HFF-Myc (cell line): Measurements from ENCODE around the gene FBXO7.

Experiments
- DNase-seq: peaks from one replicate; pipeline ENCODE4 v3.0.0-alpha.2; 2011; ENCODE audit warnings: low read depth; ENCODE audit errors: extremely low read depth
- H3K4me3 ChIP-seq: replicated peaks from 2 replicates; pipeline ENCODE4 v1.5.1; 2011; ENCODE audit warnings: low read depth, mild to moderate bottlenecking, control low read depth, low read length
- CTCF ChIP-seq: IDR thresholded peaks from 2 replicates; pipeline ENCODE4 v1.5.1; 2012; ENCODE audit warnings: mild to moderate bottlenecking, low read depth, low read length, control low read depth; ENCODE audit errors: missing control alignments

Gene FBXO7

GRCh38 chr22:32501836-32502752, 27.5 kb downstream of the FBXO7 start:
- no peak for DNase-seq
- no peak for TF ChIP-seq CTCF
- H3K4me3 ChIP-seq = no peak overlapping the region

- no peak overlapping the region for H3K4me3 ChIP-seq
- TF ChIP-seq CTCF = no peak
Observed at GRCh38 chr22:32509045-32509444, 34.4 kb downstream of the FBXO7 start.

GRCh38 chr22:32511274-32511673, 36.7 kb downstream of the FBXO7 start:
- TF ChIP-seq CTCF = no peak
- DNase-seq = no peak
- H3K4me3 ChIP-seq = no peak overlapping the region

More at GRCh38 chr22:32509045-32509444, 34.4 kb downstream of the FBXO7 start:
- no peak for DNase-seq

GRCh38 chr22:32511776-32512175, 37.2 kb downstream of the FBXO7 start:
- no peak for TF ChIP-seq CTCF
- H3K4me3 ChIP-seq = no peak overlapping the region
- no peak for DNase-seq

- DNase-seq = no peak
- TF ChIP-seq CTCF = no peak
- H3K4me3 ChIP-seq = no peak overlapping the region
Observed at GRCh38 chr22:32512267-32512982, 37.8 kb downstream of the FBXO7 start.

GRCh38 chr22:32515084-32515483, 40.5 kb downstream of the FBXO7 start:
- H3K4me3 ChIP-seq = no peak overlapping the region
- no peak for TF ChIP-seq CTCF
- no peak for DNase-seq
